Aorta (tissue), 5 donors: ENCODE results near the gene NDUFS2. TPM values are rescaled to one million over a fixed set of nuclear protein-coding genes. Genes with fewer than 3 reads are reported as not detected.

ENCODE experiments used
- ATAC-seq: fragments of 200-7000 bp; cut with Tn5 transposase; one replicate; pipeline ENCODE4 v1.9.1; 2022; ENCODE audit warnings: moderate library complexity; ENCODE audit not compliant: low FRiP score
- DNase-seq, 2 donors: peaks; one replicate each; pipeline ENCODE4 v3.0.0-alpha.2; 2020
- H3K27ac ChIP-seq, 2 donors: one replicate each; pipeline ENCODE4 v1.5.1; 2013; ENCODE audit warnings: low read length in 2 of 2, mild to moderate bottlenecking in 2 of 2, moderate library complexity in 2 of 2, control low read depth in 1 of 2, inconsistent platforms in 1 of 2, low read depth in 1 of 2
- H3K27me3 ChIP-seq, 2 donors: one replicate each; pipeline ENCODE4 v1.6.1; 2013; ENCODE audit warnings: control low read depth in 1 of 2, low read length in 1 of 2, mild to moderate bottlenecking in 1 of 2, moderate library complexity in 1 of 2; ENCODE audit not compliant: insufficient read depth in 2 of 2, control insufficient read depth in 1 of 2
- H3K36me3 ChIP-seq, 2 donors: one replicate each; pipeline ENCODE4 v1.6.1; 2013; ENCODE audit warnings: control low read depth in 1 of 2, low read length in 1 of 2, mild to moderate bottlenecking in 1 of 2; ENCODE audit not compliant: insufficient read depth in 2 of 2, control insufficient read depth in 1 of 2
- H3K4me1 ChIP-seq, 2 donors: one replicate each; pipeline ENCODE4 v1.6.1; 2013; ENCODE audit warnings: low read length in 2 of 2, control low read depth in 1 of 2, mild to moderate bottlenecking in 1 of 2, moderate library complexity in 1 of 2; ENCODE audit not compliant: insufficient read depth in 2 of 2, control insufficient read depth in 1 of 2
- H3K4me3 ChIP-seq, 2 donors: one replicate each; pipeline ENCODE4 v1.5.1; 2013; ENCODE audit warnings: low read length in 2 of 2, control low read depth in 1 of 2, mild to moderate bottlenecking in 1 of 2
- H3K9me3 ChIP-seq: one replicate; pipeline ENCODE4 v1.6.1; 2013; ENCODE audit warnings: mild to moderate bottlenecking, low read length; ENCODE audit not compliant: control insufficient read depth
- WGBS, 2 donors: extraction: QIAGEN DNeasy Blood & Tissue Kit; methylation state at CpG; one replicate each; pipeline ENCODE4 v1.1.7; 2013; 5-methylcytosine and 5-hydroxymethylcytosine counted together
- intact Hi-C, 2 donors: fragments of 100-400 bp; cut with DNase I; formaldehyde crosslinking; loops; one replicate each; pipeline versions ENCODE4 v1.14.2 to v1.15.0; 2022
- polyA plus RNA-seq, 2 donors: library from polyadenylated mRNA; stranded (reverse); fragments of 200-250 nt; gene quantifications; one replicate each; pipeline ENCODE4 v1.2.3, GENCODE V29; 2013
- total RNA-seq, 2 donors: library from RNA; stranded (reverse); fragmentation: NEBNext Ultra II Directional; extraction: Animal tissue kit (Norgen Biotek cat#: 25700); gene quantifications; one replicate each; pipeline ENCODE4 v1.2.1, GENCODE V29; 2021
- donor health status: healthy with polysubstance abuse.
- donor health status: Bipolar disorder and iron deficiency.
- donor health status: DM: no; HTN: no; CAD: no.
- donor health status: DM: no; HTN: no; CAD: no.
- donor health status: DM: yes; HTN: yes; CAD: no.

The NDUFS2 gene
- total and polyA plus RNA-seq, 4 donors = 55.3 to 88.1 (median 63.8) TPM

GRCh38 chr1:161176468-161177111 lies 25.6 kb upstream of the NDUFS2 start:
- H3K4me3 ChIP-seq = peak overlapping the region; percentile 44 to 53
- intact Hi-C loops = no loop called here
- H3K9me3 ChIP-seq = no peaks in the 10 kb centered on the region
- H3K27ac ChIP-seq = peak overlapping the region in 1 of 2 donors; percentile 54
- peaks cover 0 to 2% of the 10 kb centered on the region in 2 donors for H3K36me3 ChIP-seq
- WGBS, 2 donors = 16 to 18% methylated on average over 17 of the region's 17 CpGs
- H3K27me3 ChIP-seq = no peaks in the 10 kb centered on the region
- no peaks in the 10 kb centered on the region for H3K4me1 ChIP-seq
- peak; percentile 30 to 41 for DNase-seq
- ATAC-seq = peak; percentile 36

- intact Hi-C loops = no loop called here
Observed at GRCh38 chr1:161177112-161177935, 24.8 kb upstream of the NDUFS2 start, which contains the start of gene B4GALT3. TSS of gene B4GALT3 (minus strand) at chr1:161177507. CDS start at chr1:161176060, 1,447 bp downstream.

GRCh38 chr1:161177936-161178244 lies 24.3 kb upstream of the NDUFS2 start:
- Histone ChIP-seq H3K36me3 (peaks cover 0 to 2% of the 10 kb centered on the region in 2 donors), H3K4me3 (peak overlapping the region; percentile 44 to 53), H3K9me3 (no peaks in the 10 kb centered on the region), H3K27ac (peak overlapping the region in 1 of 2 donors; percentile 76), H3K4me1 (no peaks in the 10 kb centered on the region), H3K27me3 (no peaks in the 10 kb centered on the region)
- ATAC-seq (no peak), DNase-seq (no peak)
- intact Hi-C loops = no loop called here
- WGBS, 2 donors = 41 to 46% methylated on average over 9 of the region's 9 CpGs

More at GRCh38 chr1:161177112-161177935, 24.8 kb upstream of the NDUFS2 start, which contains the start of gene B4GALT3:
- WGBS, 2 donors = 3% methylated on average over 50 of the region's 50 CpGs
- Histone ChIP-seq H3K9me3 (no peaks in the 10 kb centered on the region), H3K36me3 (peaks cover 0 to 2% of the 10 kb centered on the region in 2 donors), H3K4me1 (no peaks in the 10 kb centered on the region), H3K27me3 (no peaks in the 10 kb centered on the region), H3K4me3 (peak within 1 kb of the TSS; percentile 44 to 53), H3K27ac (peak within 1 kb of the TSS in 1 of 2 donors; percentile 76)
- DNase-seq (peak; percentile 92 to 98), ATAC-seq (peak; percentile 97)

- WGBS, 2 donors = 91 to 95% methylated on average over 3 of the region's 3 CpGs
- Histone ChIP-seq H3K27ac (no peak overlapping the region), H3K9me3 (no peaks in the 10 kb centered on the region), H3K27me3 (no peaks in the 10 kb centered on the region), H3K36me3 (peaks cover 0 to 2% of the 10 kb centered on the region in 2 donors), H3K4me1 (no peaks in the 10 kb centered on the region), H3K4me3 (no peak overlapping the region)
- intact Hi-C loops = no loop called here
- no peak for DNase-seq
- no peak for ATAC-seq
Observed at GRCh38 chr1:161179698-161180097, 22.5 kb upstream of the NDUFS2 start.

GRCh38 chr1:161180639-161181038 lies 21.5 kb upstream of the NDUFS2 start:
- DNase-seq (no peak), ATAC-seq (no peak)
- Histone ChIP-seq H3K4me3 (no peak overlapping the region), H3K36me3 (no peaks in the 10 kb centered on the region), H3K9me3 (no peaks in the 10 kb centered on the region), H3K27ac (no peak overlapping the region), H3K4me1 (no peaks in the 10 kb centered on the region), H3K27me3 (no peaks in the 10 kb centered on the region)
- 74 to 82% methylated on average over 1 of the region's 1 CpG for WGBS, 2 donors
- intact Hi-C loops = no loop called here

GRCh38 chr1:161182214-161182613 lies 20.0 kb upstream of the NDUFS2 start:
- 95 to 98% methylated on average over 1 of the region's 1 CpG for WGBS, 2 donors
- peak; percentile 27 to 35 for DNase-seq
- intact Hi-C loops = no loop called here

GRCh38 chr1:161185282-161185682 lies 16.9 kb upstream of the NDUFS2 start:
- 10 to 16% methylated on average over 3 of the region's 3 CpGs for WGBS, 2 donors
- Histone ChIP-seq H3K36me3 (no peaks in the 10 kb centered on the region), H3K9me3 (no peaks in the 10 kb centered on the region), H3K4me3 (no peak overlapping the region), H3K4me1 (no peaks in the 10 kb centered on the region), H3K27ac (no peak overlapping the region), H3K27me3 (no peaks in the 10 kb centered on the region)
- intact Hi-C loops = no loop called here
- peak; percentile 62 to 87 for DNase-seq
- ATAC-seq = peak; percentile 85

More at GRCh38 chr1:161182214-161182613, 20.0 kb upstream of the NDUFS2 start:
- no peak overlapping the region for H3K27ac ChIP-seq
- no peak for ATAC-seq
- no peaks in the 10 kb centered on the region for H3K4me1 ChIP-seq
- no peaks in the 10 kb centered on the region for H3K36me3 ChIP-seq
- H3K27me3 ChIP-seq = no peaks in the 10 kb centered on the region
- no peaks in the 10 kb centered on the region for H3K9me3 ChIP-seq
- no peak overlapping the region for H3K4me3 ChIP-seq

GRCh38 chr1:161185732-161186311 lies 16.3 kb upstream of the NDUFS2 start:
- no peaks in the 10 kb centered on the region for H3K36me3 ChIP-seq
- no peaks in the 10 kb centered on the region for H3K9me3 ChIP-seq
- no peaks in the 10 kb centered on the region for H3K4me1 ChIP-seq
- intact Hi-C loops = no loop called here
- H3K27ac ChIP-seq = no peak overlapping the region
- DNase-seq = peak; percentile 42 to 61
- WGBS, 2 donors = 42 to 47% methylated on average over 2 of the region's 2 CpGs
- ATAC-seq = peak; percentile 34
- no peaks in the 10 kb centered on the region for H3K27me3 ChIP-seq
- H3K4me3 ChIP-seq = no peak overlapping the region
